ENCODE results near the gene USP4. TPM values are rescaled to one million over a fixed set of nuclear protein-coding genes. Genes with fewer than 3 reads are reported as not detected.

The USP4 gene
- total and polyA plus RNA-seq, 2 of the 13 experiments (the other 11 are each of a cell fraction or from before 2014, with no cell fraction given): 9.2 to 20.8 TPM

GRCh38 chr3:49339941-49340800 lies at the start of gene USP4 (continued):
- TF ChIP-seq STAT6 (CRISPR knock-in tag; IDR thresholded peaks at IDR 0.05; ENCODE audit: borderline replicate concordance) (peak; percentile 59; the same call in 1 of the 2 replicates), CTCF (CRISPR knock-in tag; IDR thresholded peaks at IDR 0.05) (peak; percentile 84), MAF1 (CRISPR knock-in tag; IDR thresholded peaks at IDR 0.05; ENCODE audit: borderline replicate concordance) (no peak), ZSCAN9 (CRISPR knock-in tag; IDR thresholded peaks at IDR 0.05; ENCODE audit: borderline replicate concordance) (peak; percentile 87), ZNF7 (CRISPR knock-in tag; IDR thresholded peaks at IDR 0.05) (no peak; the same call in 1 of the 2 replicates), ZKSCAN5 (CRISPR knock-in tag; IDR thresholded peaks at IDR 0.05) (peak; percentile 44; the same call in 1 of the 2 replicates), ZNF326 (CRISPR knock-in tag; IDR thresholded peaks at IDR 0.05; ENCODE audit: borderline replicate concordance) (no peak), BATF2 (CRISPR knock-in tag; IDR thresholded peaks at IDR 0.05) (peak; percentile 98), ZNF546 (CRISPR knock-in tag; conservative IDR thresholded peaks at IDR 0.05) (peak; percentile 96), PTBP1 (IDR thresholded peaks at IDR 0.05; ENCODE audit: low read depth, low read length, poor library complexity, severe bottlenecking) (no peak), CHCHD3 (CRISPR knock-in tag; IDR thresholded peaks at IDR 0.05) (peak; percentile 86; the same call in 1 of the 2 replicates), MIER2 (CRISPR knock-in tag; IDR thresholded peaks at IDR 0.05) (peak; percentile 72; the same call in 1 of the 2 replicates), ZNF83 (CRISPR knock-in tag; IDR thresholded peaks at IDR 0.05; ENCODE audit: borderline replicate concordance) (no peak), NFIB (CRISPR knock-in tag; IDR thresholded peaks at IDR 0.05; ENCODE audit: borderline replicate concordance) (peak; percentile 79; the same call in 1 of the 2 replicates), CREB3 (CRISPR knock-in tag; IDR thresholded peaks at IDR 0.05) (peak; percentile 95; the same call in 1 of the 2 replicates), EP300 (IDR thresholded peaks at IDR 0.05; ENCODE audit: low read depth in 2 of 2, low read length in 2 of 2) (peak in 1 of 2 experiments; percentile 16; a peak in 1 of 4 replicates), EP300 (CRISPR knock-in tag; IDR thresholded peaks at IDR 0.05; ENCODE audit: borderline replicate concordance) (peak; percentile 68), TSC22D2 (CRISPR knock-in tag; IDR thresholded peaks at IDR 0.05; ENCODE audit: borderline replicate concordance) (peak; percentile 90; the same call in 1 of the 2 replicates), MTF1 (CRISPR knock-in tag; IDR thresholded peaks at IDR 0.05) (0 out of 2 replicates have a peak, but pooled peaks have one; percentile 58), ZNF761 (CRISPR knock-in tag; conservative IDR thresholded peaks at IDR 0.05) (peak; percentile 97), THRA (CRISPR knock-in tag; IDR thresholded peaks at IDR 0.05; ENCODE audit: borderline replicate concordance) (peak; percentile 80)

All from HepG2 (cell line).